ENCODE measurements around the gene PSTPIP1.

The PSTPIP1 gene

DNA sequence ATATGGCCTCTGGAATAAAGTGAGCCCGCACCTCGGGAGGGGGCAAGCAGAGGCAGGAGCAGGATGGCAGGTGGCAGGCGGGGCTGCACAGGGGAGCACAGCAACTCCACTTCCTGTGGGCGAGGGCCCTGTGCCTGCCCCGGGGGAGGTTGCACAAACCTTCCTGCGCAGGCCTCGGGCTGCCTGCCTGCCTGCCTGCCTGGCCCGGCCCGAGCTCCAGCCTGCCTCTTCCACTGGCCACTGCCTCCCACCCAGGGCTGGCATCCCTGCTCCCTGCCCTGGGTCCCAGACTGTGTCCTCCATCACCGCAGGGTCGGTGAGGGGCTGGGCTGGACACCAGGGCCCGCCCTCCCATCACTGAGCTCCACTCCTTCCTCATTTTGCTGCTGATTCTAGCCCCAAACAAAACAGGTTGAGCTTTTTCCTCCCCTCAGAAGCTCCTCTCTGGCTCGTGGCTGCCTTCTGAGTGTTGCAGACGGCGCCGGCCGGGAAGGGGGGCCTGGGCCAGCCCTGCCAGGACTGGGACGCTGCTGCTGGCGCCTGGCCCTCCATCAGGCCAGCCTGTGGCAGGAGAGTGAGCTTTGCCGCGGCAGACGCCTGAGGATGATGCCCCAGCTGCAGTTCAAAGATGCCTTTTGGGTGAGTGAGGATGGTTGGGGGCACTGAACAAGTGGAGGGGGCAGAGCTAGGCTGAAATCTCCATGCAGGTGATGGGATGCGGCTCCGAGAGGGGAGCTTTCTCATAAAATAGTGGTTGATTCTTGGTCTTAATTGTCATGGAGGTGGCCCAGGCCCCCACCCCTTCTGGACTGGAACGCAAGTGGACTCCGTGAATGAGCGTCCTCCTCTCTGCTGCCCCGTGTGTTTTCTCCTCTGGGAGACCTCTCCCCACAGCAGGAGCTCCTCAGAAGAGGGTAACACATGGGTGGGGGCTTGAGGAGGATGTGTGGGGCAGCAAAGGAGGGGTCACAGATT is at the start of gene PSTPIP1:
PSTPIP1 (plus strand) TSS at position 156 of the 975 bp plus-strand sequence; CDS start at position 604, 448 bp downstream.
- TF ChIP-seq CTCF (IDR thresholded peaks at IDR 0.05; ENCODE audit: extremely low read depth, missing control alignments) = no peak
- DNase-seq (ENCODE audit: low spot score) = peak; percentile 56

DNA sequence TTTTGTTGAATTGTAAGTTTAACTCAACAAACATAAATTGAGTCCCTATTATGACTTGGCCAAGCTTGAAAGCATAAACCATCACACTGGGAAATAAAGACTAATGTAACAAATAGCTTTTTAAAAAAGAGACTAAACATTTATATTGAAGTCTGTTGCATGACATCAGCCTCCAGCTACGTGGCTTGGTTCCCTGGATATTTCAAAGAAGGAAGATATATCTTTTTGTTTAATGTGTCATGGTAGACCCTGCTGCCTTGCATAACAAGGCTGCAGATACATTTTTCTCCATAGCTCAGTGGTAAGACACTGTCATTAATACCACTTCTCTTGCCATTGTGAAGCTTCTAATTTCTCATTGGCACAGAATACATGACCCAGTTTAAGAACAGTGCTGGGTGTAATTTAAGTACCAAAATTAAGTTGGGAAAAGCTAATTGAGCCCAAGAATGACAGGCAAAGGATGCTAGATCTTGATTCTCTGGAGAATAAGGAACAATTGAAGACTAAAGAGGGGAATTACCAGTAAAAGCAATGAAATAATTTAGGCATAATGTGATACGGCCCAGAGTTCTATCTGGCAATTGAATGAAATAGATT is 49.3 kb upstream of the PSTPIP1 start:
- no peak for DNase-seq (ENCODE audit: low spot score)
- TF ChIP-seq CTCF (IDR thresholded peaks at IDR 0.05; ENCODE audit: extremely low read depth, missing control alignments) = no peak

DNA sequence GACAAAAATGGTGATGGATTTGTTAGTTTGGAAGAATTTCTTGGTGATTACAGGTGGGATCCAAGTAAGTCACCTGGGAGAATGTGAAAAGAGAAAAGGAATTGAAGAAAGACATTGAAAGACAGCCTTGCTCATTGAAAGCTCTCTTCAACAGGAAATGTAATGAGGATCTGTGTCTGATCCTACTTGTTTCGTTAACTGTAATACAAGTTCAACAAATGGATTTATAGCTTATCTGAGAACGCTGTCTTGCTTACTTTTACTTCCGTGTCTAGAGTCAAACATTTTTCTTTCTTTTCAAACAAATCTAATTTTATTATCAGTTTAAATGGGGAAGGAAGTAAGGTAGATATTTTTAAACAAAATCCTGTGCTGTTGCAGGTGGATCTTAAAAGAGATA is 47.5 kb upstream of the PSTPIP1 start:
- no peak for DNase-seq (ENCODE audit: low spot score)
- no peak for TF ChIP-seq CTCF (IDR thresholded peaks at IDR 0.05; ENCODE audit: extremely low read depth, missing control alignments)

GRCh38 chr15:76951220-76951619 is 43.7 kb upstream of the PSTPIP1 start:
- no peak for DNase-seq (ENCODE audit: low spot score)
- no peak for TF ChIP-seq CTCF (IDR thresholded peaks at IDR 0.05; ENCODE audit: extremely low read depth, missing control alignments)

GRCh38 chr15:76953913-76954312 is 41.0 kb upstream of the PSTPIP1 start:
- no peak for TF ChIP-seq CTCF (IDR thresholded peaks at IDR 0.05; ENCODE audit: extremely low read depth, missing control alignments)
- DNase-seq (ENCODE audit: low spot score) = no peak

DNA sequence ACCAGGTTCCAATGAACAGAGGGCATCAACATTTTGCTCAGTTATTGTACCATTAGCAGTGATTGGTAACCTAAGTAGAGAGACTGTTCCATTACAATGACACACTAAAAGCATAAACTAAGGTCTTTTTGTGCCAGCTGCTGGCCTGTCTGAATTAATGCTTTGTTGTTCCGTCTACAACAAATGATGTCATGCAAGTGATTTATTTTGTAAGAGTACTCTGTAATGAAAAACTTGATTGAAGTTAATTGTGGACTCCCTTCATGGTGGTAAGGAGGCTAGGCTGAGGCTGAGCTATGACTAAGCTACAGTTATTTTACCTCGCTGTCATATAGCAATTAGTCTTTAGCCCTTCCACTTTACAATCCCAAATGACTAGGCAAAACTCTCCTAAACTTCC is 40.2 kb upstream of the PSTPIP1 start:
- TF ChIP-seq CTCF (IDR thresholded peaks at IDR 0.05; ENCODE audit: extremely low read depth, missing control alignments) = no peak
- no peak for DNase-seq (ENCODE audit: low spot score)
